ENCODE measurements around the gene SDR42E1.

- TF ChIP-seq CTCF (IDR thresholded peaks at IDR 0.05; ENCODE audit: insufficient read depth, low read length) (no peak), POLR2AphosphoS5 (IDR thresholded peaks at IDR 0.05; ENCODE audit: low read depth) (no peak), SPI1 (IDR thresholded peaks at IDR 0.05; ENCODE audit: borderline replicate concordance, low read depth) (no peak)
These were observed 6.0 kb downstream of the SDR42E1 start for GRCh38 chr16:82005027-82005830.
